ENCODE results near the gene SETD4.
A peak's percentile ranks its signal among the peaks of the same experiment; 100 is the strongest.

The SETD4 gene

GRCh38 chr21:36003776-36004175, 56.5 kb downstream of the SETD4 start:
- DNase-seq = no peak
- Histone ChIP-seq H3K4me3 (ENCODE audit: control insufficient read depth in 1 of 7, extremely low read depth in 1 of 7, insufficient read depth in 4 of 7, low read depth in 2 of 7, low read length in 6 of 7) (no peak overlapping the region), H3K27me3 (replicated peaks in 2 of 5; ENCODE audit: control insufficient read depth in 4 of 5, insufficient read depth in 5 of 5, low read length in 4 of 5) (peaks cover 0 to 13% (median 2%) of the 10 kb centered on the region in 5 experiments), H3K36me3 (ENCODE audit: control insufficient read depth in 4 of 4, insufficient read depth in 4 of 4, low read length in 3 of 4) (no peaks in the 10 kb centered on the region), H3K27ac (ENCODE audit: insufficient read depth in 1 of 2, low read depth in 1 of 2, low read length in 2 of 2, poor library complexity in 1 of 2, severe bottlenecking in 2 of 2) (no peak overlapping the region), H3K4me1 (ENCODE audit: control extremely low read depth in 1 of 4, control insufficient read depth in 4 of 4, insufficient read depth in 4 of 4, low read length in 3 of 4) (no peaks in the 10 kb centered on the region), H3K9me3 (ENCODE audit: control extremely low read depth in 1 of 5, control insufficient read depth in 4 of 5, insufficient read depth in 2 of 5, low read depth in 1 of 5, low read length in 4 of 5) (peaks cover 0 to 3% (median 0%) of the 10 kb centered on the region in 5 experiments)
- ChIA-PET CTCF (no interaction called here), POLR2A (no interaction called here)
- 94% methylated on average over 7 of the region's 11 CpGs for WGBS (ENCODE audit: insufficient coverage)

GRCh38 chr21:35996217-35996616, 64.1 kb downstream of the SETD4 start:
- peak in 2 of 3 donors; percentile 18 to 30 for DNase-seq
- Histone ChIP-seq H3K4me3 (ENCODE audit: control insufficient read depth in 1 of 7, extremely low read depth in 1 of 7, insufficient read depth in 4 of 7, low read depth in 2 of 7, low read length in 6 of 7) (no peak overlapping the region), H3K36me3 (ENCODE audit: control insufficient read depth in 4 of 4, insufficient read depth in 4 of 4, low read length in 3 of 4) (no peaks in the 10 kb centered on the region), H3K9me3 (ENCODE audit: control extremely low read depth in 1 of 5, control insufficient read depth in 4 of 5, insufficient read depth in 2 of 5, low read depth in 1 of 5, low read length in 4 of 5) (peaks cover 0 to 6% (median 0%) of the 10 kb centered on the region in 5 experiments), H3K4me1 (ENCODE audit: control extremely low read depth in 1 of 4, control insufficient read depth in 4 of 4, insufficient read depth in 4 of 4, low read length in 3 of 4) (no peaks in the 10 kb centered on the region), H3K27me3 (replicated peaks in 2 of 5; ENCODE audit: control insufficient read depth in 4 of 5, insufficient read depth in 5 of 5, low read length in 4 of 5) (peaks cover 3 to 38% (median 5%) of the 10 kb centered on the region in 5 experiments), H3K27ac (ENCODE audit: insufficient read depth in 1 of 2, low read depth in 1 of 2, low read length in 2 of 2, poor library complexity in 1 of 2, severe bottlenecking in 2 of 2) (no peak overlapping the region)
- POLR2A ChIA-PET = interaction anchor here (0.7 kb wide), 1 partner anchor 1047 kb away, joined by 3 read pairs; no protein-coding TSS in a partner anchor
- CTCF ChIA-PET = no interaction called here

GRCh38 chr21:35995522-35996088, 64.7 kb downstream of the SETD4 start:
- CTCF ChIA-PET = no interaction called here
- POLR2A ChIA-PET = no interaction called here
- Histone ChIP-seq H3K27ac (ENCODE audit: insufficient read depth in 1 of 2, low read depth in 1 of 2, low read length in 2 of 2, poor library complexity in 1 of 2, severe bottlenecking in 2 of 2) (no peak overlapping the region), H3K4me3 (ENCODE audit: control insufficient read depth in 1 of 7, extremely low read depth in 1 of 7, insufficient read depth in 4 of 7, low read depth in 2 of 7, low read length in 6 of 7) (no peak overlapping the region), H3K36me3 (ENCODE audit: control insufficient read depth in 4 of 4, insufficient read depth in 4 of 4, low read length in 3 of 4) (no peaks in the 10 kb centered on the region), H3K27me3 (replicated peaks in 2 of 5; ENCODE audit: control insufficient read depth in 4 of 5, insufficient read depth in 5 of 5, low read length in 4 of 5) (peaks cover 3 to 35% (median 7%) of the 10 kb centered on the region in 5 experiments), H3K9me3 (ENCODE audit: control extremely low read depth in 1 of 5, control insufficient read depth in 4 of 5, insufficient read depth in 2 of 5, low read depth in 1 of 5, low read length in 4 of 5) (peaks cover 0 to 6% (median 0%) of the 10 kb centered on the region in 5 experiments), H3K4me1 (ENCODE audit: control extremely low read depth in 1 of 4, control insufficient read depth in 4 of 4, insufficient read depth in 4 of 4, low read length in 3 of 4) (no peaks in the 10 kb centered on the region)
- DNase-seq = peak in 1 of 3 donors; percentile 11
- no CpG with 5 or more reads among the region's 4 CpGs for WGBS (ENCODE audit: insufficient coverage)

- H3K4me1 ChIP-seq (ENCODE audit: control extremely low read depth in 1 of 4, control insufficient read depth in 4 of 4, insufficient read depth in 4 of 4, low read length in 3 of 4) = no peaks in the 10 kb centered on the region
- POLR2A ChIA-PET = no interaction called here
Observed at GRCh38 chr21:35994613-35995012, 65.7 kb downstream of the SETD4 start.

GRCh38 chr21:35993875-35994490, 66.3 kb downstream of the SETD4 start:
- H3K4me3 ChIP-seq (ENCODE audit: control insufficient read depth in 1 of 7, extremely low read depth in 1 of 7, insufficient read depth in 4 of 7, low read depth in 2 of 7, low read length in 6 of 7) = no peak overlapping the region
- 75% methylated on average over 3 of the region's 3 CpGs for WGBS (ENCODE audit: insufficient coverage)
- peaks cover 0 to 6% (median 0%) of the 10 kb centered on the region in 5 experiments for H3K9me3 ChIP-seq (ENCODE audit: control extremely low read depth in 1 of 5, control insufficient read depth in 4 of 5, insufficient read depth in 2 of 5, low read depth in 1 of 5, low read length in 4 of 5)
- no peak for DNase-seq
- POLR2A ChIA-PET = no interaction called here
- H3K36me3 ChIP-seq (ENCODE audit: control insufficient read depth in 4 of 4, insufficient read depth in 4 of 4, low read length in 3 of 4) = no peaks in the 10 kb centered on the region
- peaks cover 0 to 4% (median 0%) of the 10 kb centered on the region in 4 experiments for H3K4me1 ChIP-seq (ENCODE audit: control extremely low read depth in 1 of 4, control insufficient read depth in 4 of 4, insufficient read depth in 4 of 4, low read length in 3 of 4)
- CTCF ChIA-PET = no interaction called here
- H3K27ac ChIP-seq (ENCODE audit: insufficient read depth in 1 of 2, low read depth in 1 of 2, low read length in 2 of 2, poor library complexity in 1 of 2, severe bottlenecking in 2 of 2) = no peak overlapping the region
- peaks cover 1 to 42% (median 11%) of the 10 kb centered on the region in 5 experiments for H3K27me3 ChIP-seq (replicated peaks in 2 of 5; ENCODE audit: control insufficient read depth in 4 of 5, insufficient read depth in 5 of 5, low read length in 4 of 5)

More at GRCh38 chr21:35994613-35995012, 65.7 kb downstream of the SETD4 start:
- peak; percentile 31 to 76 (median 63) for DNase-seq
- peaks cover 0 to 6% (median 0%) of the 10 kb centered on the region in 5 experiments for H3K9me3 ChIP-seq (ENCODE audit: control extremely low read depth in 1 of 5, control insufficient read depth in 4 of 5, insufficient read depth in 2 of 5, low read depth in 1 of 5, low read length in 4 of 5)
- H3K4me3 ChIP-seq (ENCODE audit: control insufficient read depth in 1 of 7, extremely low read depth in 1 of 7, insufficient read depth in 4 of 7, low read depth in 2 of 7, low read length in 6 of 7) = no peak overlapping the region
- CTCF ChIA-PET = no interaction called here
- peaks cover 1 to 39% (median 11%) of the 10 kb centered on the region in 5 experiments for H3K27me3 ChIP-seq (replicated peaks in 2 of 5; ENCODE audit: control insufficient read depth in 4 of 5, insufficient read depth in 5 of 5, low read length in 4 of 5)
- no peaks in the 10 kb centered on the region for H3K36me3 ChIP-seq (ENCODE audit: control insufficient read depth in 4 of 4, insufficient read depth in 4 of 4, low read length in 3 of 4)
- 45% methylated on average over 4 of the region's 4 CpGs for WGBS (ENCODE audit: insufficient coverage)
- no peak overlapping the region for H3K27ac ChIP-seq (ENCODE audit: insufficient read depth in 1 of 2, low read depth in 1 of 2, low read length in 2 of 2, poor library complexity in 1 of 2, severe bottlenecking in 2 of 2)

GRCh38 chr21:35991131-35991530, 69.2 kb downstream of the SETD4 start:
- Histone ChIP-seq H3K9me3 (ENCODE audit: control extremely low read depth in 1 of 5, control insufficient read depth in 4 of 5, insufficient read depth in 2 of 5, low read depth in 1 of 5, low read length in 4 of 5) (peaks cover 0 to 6% (median 0%) of the 10 kb centered on the region in 5 experiments), H3K4me3 (ENCODE audit: control insufficient read depth in 1 of 7, extremely low read depth in 1 of 7, insufficient read depth in 4 of 7, low read depth in 2 of 7, low read length in 6 of 7) (no peak overlapping the region), H3K36me3 (ENCODE audit: control insufficient read depth in 4 of 4, insufficient read depth in 4 of 4, low read length in 3 of 4) (no peaks in the 10 kb centered on the region), H3K27me3 (replicated peaks in 2 of 5; ENCODE audit: control insufficient read depth in 4 of 5, insufficient read depth in 5 of 5, low read length in 4 of 5) (peaks cover 3 to 49% (median 6%) of the 10 kb centered on the region in 5 experiments), H3K4me1 (ENCODE audit: control extremely low read depth in 1 of 4, control insufficient read depth in 4 of 4, insufficient read depth in 4 of 4, low read length in 3 of 4) (peaks cover 3 to 13% (median 4%) of the 10 kb centered on the region in 4 experiments), H3K27ac (ENCODE audit: insufficient read depth in 1 of 2, low read depth in 1 of 2, low read length in 2 of 2, poor library complexity in 1 of 2, severe bottlenecking in 2 of 2) (no peak overlapping the region)
- POLR2A ChIA-PET = no interaction called here
- CTCF ChIA-PET = no interaction called here
- DNase-seq = no peak
- 95% methylated on average over 4 of the region's 6 CpGs for WGBS (ENCODE audit: insufficient coverage)

GRCh38 chr21:35990609-35991008, 69.7 kb downstream of the SETD4 start:
- ChIA-PET POLR2A (interaction anchor here (0.7 kb wide), 1 partner anchor 1717 kb away, joined by 3 read pairs; no protein-coding TSS in a partner anchor), CTCF (no interaction called here)
- no peak overlapping the region for H3K4me3 ChIP-seq (ENCODE audit: control insufficient read depth in 1 of 7, extremely low read depth in 1 of 7, insufficient read depth in 4 of 7, low read depth in 2 of 7, low read length in 6 of 7)
- H3K9me3 ChIP-seq (ENCODE audit: control extremely low read depth in 1 of 5, control insufficient read depth in 4 of 5, insufficient read depth in 2 of 5, low read depth in 1 of 5, low read length in 4 of 5) = peaks cover 0 to 6% (median 0%) of the 10 kb centered on the region in 5 experiments
- H3K36me3 ChIP-seq (ENCODE audit: control insufficient read depth in 4 of 4, insufficient read depth in 4 of 4, low read length in 3 of 4) = no peaks in the 10 kb centered on the region
- H3K4me1 ChIP-seq (ENCODE audit: control extremely low read depth in 1 of 4, control insufficient read depth in 4 of 4, insufficient read depth in 4 of 4, low read length in 3 of 4) = peaks cover 3 to 13% (median 4%) of the 10 kb centered on the region in 4 experiments
- DNase-seq = no peak
- peaks cover 3 to 51% (median 6%) of the 10 kb centered on the region in 5 experiments for H3K27me3 ChIP-seq (replicated peaks in 2 of 5; ENCODE audit: control insufficient read depth in 4 of 5, insufficient read depth in 5 of 5, low read length in 4 of 5)
- no peak overlapping the region for H3K27ac ChIP-seq (ENCODE audit: insufficient read depth in 1 of 2, low read depth in 1 of 2, low read length in 2 of 2, poor library complexity in 1 of 2, severe bottlenecking in 2 of 2)
- WGBS (ENCODE audit: insufficient coverage) = 98% methylated on average over 5 of the region's 9 CpGs

Measured in common myeloid progenitor, CD34-positive (primary cell).